RCC 7860 (cell line): ENCODE data around the gene WDR76.
A peak's percentile ranks its signal among the peaks of the same experiment; 100 is the strongest.

ENCODE experiments used
- DNase-seq: peaks from one replicate; pipeline ENCODE4 v3.0.0-alpha.2; 2015; ENCODE audit warnings: low spot score
- FAIRE-seq: peaks from 2 replicates; lab custom pipeline; 2012; peaks lifted over from hg19 to GRCh38; lab: Jason Lieb, UNC

Gene WDR76

GRCh38 chr15:43873651-43874050, 46.8 kb downstream of the WDR76 start:
- no peak for FAIRE-seq
- DNase-seq = no peak

GRCh38 chr15:43876872-43877271, 50.1 kb downstream of the WDR76 start:
- DNase-seq = no peak
- FAIRE-seq = no peak

GRCh38 chr15:43877371-43877770, 50.6 kb downstream of the WDR76 start:
- DNase-seq = no peak
- no peak for FAIRE-seq

DNA sequence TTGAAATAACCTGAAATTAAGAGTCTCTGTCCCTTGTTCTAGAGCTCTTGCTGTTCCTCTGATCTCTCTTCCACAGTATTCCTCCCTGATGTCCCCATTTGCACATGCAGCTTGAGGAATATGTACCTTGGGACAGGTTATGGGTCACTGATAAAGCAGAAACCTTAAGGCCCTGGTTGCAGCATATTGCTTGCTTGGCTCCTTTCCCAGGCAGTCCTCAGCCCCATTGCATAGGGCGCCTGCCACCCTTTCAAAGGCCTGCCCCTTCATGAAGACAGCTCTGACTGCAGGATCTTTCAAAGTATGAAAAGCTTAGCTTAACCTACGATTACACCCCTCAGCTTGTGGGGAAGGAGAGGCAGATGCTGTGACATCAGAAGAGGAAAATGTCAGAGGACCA, 51.6 kb downstream of the WDR76 start:
- FAIRE-seq = no peak

GRCh38 chr15:43879386-43880355, 52.9 kb downstream of the WDR76 start:
- DNase-seq (no peak), FAIRE-seq (no peak)

More for the DNA sequence above, 51.6 kb downstream of the WDR76 start:
- no peak for DNase-seq

DNA sequence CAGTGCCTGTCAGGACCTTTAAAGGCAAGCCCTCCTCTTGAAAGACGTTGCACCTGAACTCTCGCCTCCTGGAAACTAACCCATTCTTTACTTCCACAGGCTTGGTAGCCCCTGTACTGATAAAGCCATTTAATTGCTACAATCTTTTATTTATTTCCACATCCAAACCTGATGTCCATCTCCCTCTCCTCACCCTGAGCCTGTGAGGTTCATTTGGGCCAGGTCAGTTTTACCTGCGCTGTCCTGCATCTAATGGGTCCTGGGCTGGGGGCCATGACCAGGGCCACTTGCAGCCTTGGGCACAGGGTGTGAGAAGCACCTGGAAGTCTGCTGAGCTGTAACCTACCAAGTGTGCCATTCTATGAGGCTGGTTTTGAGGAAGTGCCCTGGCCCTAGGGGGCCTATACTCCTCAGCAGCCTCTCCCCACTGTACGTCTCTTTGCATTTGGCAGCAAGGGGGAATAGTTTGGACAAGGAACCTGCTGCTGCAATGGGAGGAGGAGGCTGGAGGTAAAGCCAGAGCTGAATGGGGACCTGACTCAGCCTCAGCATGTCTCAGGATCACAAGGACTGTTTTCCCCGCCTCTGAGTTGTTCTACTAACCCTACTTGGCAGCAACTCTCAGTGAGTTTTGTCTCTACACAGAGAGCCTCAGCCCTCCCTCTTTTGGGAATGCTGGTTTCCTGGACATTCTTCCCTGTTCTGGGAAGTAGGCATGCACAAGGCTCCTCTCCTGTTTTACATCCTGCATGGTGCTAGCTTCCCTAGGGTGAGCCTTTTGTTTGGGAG, 53.8 kb downstream of the WDR76 start:
- DNase-seq (no peak), FAIRE-seq (no peak)

DNA sequence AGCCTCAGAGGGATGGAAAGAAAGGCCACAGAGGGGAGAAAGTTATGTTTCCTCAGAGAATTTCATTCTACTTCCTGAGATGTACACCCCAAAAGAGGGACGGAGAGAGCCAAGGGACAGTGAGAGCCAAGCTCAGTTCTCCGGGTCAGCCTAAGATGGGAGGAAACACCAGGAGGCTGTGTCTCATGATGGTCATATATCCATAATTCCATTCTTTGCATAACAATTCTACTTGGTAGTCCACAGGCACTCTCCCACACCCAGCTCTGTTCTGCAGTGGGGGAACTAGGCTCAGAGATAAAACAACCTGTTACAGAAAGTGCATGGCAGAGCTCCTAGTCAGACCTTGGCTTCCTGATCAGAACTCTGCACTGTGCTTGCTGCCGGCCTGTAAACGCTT, 54.4 kb downstream of the WDR76 start:
- DNase-seq (no peak), FAIRE-seq (no peak)

DNA sequence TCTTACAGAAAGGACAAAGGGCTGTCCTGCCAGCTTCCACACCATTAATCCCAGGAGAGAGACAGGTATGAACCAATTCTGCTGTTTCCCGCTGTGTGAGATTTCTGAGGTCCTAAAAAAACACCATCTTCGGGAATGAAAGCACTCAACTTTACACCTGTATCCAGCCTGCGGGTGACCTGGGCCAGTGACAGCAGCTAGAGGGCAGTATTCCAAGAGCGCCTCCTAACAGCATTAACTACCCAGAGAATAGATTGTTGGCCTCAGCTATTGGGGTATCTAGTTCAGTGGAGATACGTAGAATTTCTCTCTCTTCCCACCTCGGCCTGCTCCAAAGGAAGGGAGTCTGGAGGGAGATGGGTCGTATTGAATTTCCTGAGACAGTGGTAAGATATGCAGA, 55.1 kb downstream of the WDR76 start:
- FAIRE-seq = no peak
- no peak for DNase-seq

- FAIRE-seq = no peak
Observed at GRCh38 chr15:43883571-43883970, 56.8 kb downstream of the WDR76 start.

GRCh38 chr15:43886558-43886957, 59.8 kb downstream of the WDR76 start:
- FAIRE-seq = no peak
- DNase-seq = no peak

More at GRCh38 chr15:43883571-43883970, 56.8 kb downstream of the WDR76 start:
- no peak for DNase-seq

GRCh38 chr15:43887901-43888300, 61.1 kb downstream of the WDR76 start:
- no peak for FAIRE-seq

DNA sequence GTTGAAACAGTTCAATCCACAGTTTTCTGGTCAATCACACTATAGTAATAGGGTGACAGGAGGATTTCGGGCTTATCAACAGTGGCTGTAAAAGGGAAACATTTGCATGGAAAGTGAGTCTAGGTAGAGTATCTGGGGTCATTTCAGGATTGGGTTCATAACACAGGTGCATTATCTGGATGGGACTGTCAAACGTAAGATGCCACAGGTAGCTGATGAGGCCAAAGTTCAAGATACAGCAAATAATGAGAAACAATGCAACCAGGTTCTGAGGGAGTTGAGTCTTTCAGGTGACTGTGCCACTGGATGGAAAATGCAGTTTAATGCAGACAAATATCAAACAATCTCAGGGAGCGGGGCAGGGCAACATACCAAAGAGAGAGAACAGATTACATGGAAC, 62.2 kb downstream of the WDR76 start:
- FAIRE-seq = no peak

More at GRCh38 chr15:43887901-43888300, 61.1 kb downstream of the WDR76 start:
- no peak for DNase-seq

DNA sequence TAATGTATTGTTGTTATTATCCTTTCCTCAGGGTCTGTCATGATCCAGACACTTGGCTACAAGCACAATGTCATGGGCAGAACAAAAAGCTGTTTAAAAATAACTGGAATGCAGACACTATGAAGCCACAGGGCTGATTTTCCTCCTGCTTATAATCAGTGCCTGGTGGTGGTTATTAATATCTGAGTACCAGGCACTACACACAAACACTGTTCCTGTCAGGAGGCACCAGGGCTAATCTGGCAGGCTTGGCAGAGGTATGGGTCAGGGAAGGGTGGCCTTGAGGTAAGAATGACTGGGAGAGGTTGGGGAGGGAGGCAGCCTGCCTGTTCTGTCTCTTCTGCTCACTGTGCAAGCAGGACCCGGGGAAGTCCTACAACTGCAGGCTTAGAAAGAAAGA, 67.2 kb downstream of the WDR76 start:
- FAIRE-seq (no peak), DNase-seq (no peak)

More for the DNA sequence above, 62.2 kb downstream of the WDR76 start:
- DNase-seq = no peak

DNA sequence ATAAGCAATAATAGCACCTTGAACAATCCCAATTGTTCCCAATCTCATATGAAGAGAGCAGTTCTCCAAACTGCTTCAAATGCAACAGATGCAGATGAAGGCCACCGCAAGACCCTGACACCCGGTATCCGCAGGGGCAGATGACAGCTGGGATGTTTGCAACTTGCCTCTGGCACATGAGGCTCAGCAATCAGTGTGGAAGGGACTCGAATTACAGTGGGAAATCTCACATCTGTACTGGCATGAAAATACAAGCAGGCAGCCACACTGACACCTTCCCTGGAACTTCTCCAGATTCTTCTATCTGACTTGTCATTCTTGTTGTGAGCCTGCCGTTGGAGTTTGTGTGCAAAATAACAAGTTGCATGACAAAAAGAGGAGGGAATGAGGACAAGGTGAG, 68.8 kb downstream of the WDR76 start:
- FAIRE-seq (no peak), DNase-seq (no peak)

GRCh38 chr15:43896543-43896942, 69.7 kb downstream of the WDR76 start:
- FAIRE-seq (no peak), DNase-seq (no peak)

- DNase-seq (no peak), FAIRE-seq (no peak)
Observed at GRCh38 chr15:43898891-43899290, 72.1 kb downstream of the WDR76 start.

GRCh38 chr15:43899928-43900327, 73.1 kb downstream of the WDR76 start:
- no peak for DNase-seq
- FAIRE-seq = no peak

DNA sequence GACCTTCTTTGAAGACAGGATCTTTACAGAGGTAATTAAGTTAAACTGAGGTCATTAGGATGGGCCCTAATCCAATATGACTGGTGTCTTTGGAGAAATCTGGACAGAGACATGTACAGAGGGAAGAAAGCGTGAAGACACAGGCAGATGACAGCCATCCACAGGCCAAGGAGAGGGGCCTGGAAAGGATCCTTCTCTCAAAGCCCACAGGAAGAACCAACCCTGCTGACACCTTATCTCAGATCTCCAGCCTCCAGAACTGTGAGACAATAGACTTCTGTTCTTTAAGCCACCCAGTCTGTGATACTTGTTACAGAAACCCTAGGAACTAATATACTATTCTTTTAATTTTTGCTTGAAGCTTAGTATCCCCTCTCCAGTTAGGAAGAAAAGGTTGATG, 74.2 kb downstream of the WDR76 start:
- DNase-seq = no peak
- FAIRE-seq = no peak

GRCh38 chr15:43901495-43901894, 74.7 kb downstream of the WDR76 start:
- no peak for DNase-seq

DNA sequence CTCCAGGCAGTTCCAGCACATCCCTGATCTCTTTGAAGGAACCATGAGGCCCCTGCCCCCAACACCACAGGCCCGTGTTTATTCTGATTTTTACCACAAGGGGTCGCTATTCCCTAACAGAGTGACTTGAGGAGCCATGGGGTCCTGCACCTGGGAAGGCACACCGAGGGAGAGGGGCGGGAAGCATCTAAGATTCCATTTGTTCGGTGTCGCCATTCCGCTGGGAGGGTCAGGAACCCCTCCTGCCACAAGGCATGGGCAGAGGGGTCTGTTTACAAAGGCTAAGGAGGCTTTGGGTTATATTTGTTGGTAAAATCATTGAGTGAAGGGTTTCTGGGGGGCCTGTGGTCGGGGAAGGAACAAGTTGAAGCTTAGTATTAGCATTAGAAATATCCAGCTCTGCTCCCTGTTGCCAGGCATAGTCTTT, 77.1 kb downstream of the WDR76 start:
- DNase-seq (peak; percentile 44), FAIRE-seq (no peak)

More at GRCh38 chr15:43901495-43901894, 74.7 kb downstream of the WDR76 start:
- FAIRE-seq = no peak

GRCh38 chr15:43905755-43906154, 79.0 kb downstream of the WDR76 start:
- DNase-seq (no peak), FAIRE-seq (no peak)
